GM20431 (cell line): ENCODE data around the gene GPR176.
"Not testable (repeated sequence)": the region's sequence is repeated elsewhere in the genome, so short reads cannot be mapped to it uniquely, and the experiment has no call there.

Experiments used
- in situ Hi-C: fragments of 300-500 bp; cut with MseI, MboI; formaldehyde crosslinking; loops from one replicate; pipeline ENCODE4 v1.15.0; 2020; ENCODE audit warnings: low sequenced_read_pairs; ENCODE audit not compliant: unreplicated experiment

Gene GPR176

DNA sequence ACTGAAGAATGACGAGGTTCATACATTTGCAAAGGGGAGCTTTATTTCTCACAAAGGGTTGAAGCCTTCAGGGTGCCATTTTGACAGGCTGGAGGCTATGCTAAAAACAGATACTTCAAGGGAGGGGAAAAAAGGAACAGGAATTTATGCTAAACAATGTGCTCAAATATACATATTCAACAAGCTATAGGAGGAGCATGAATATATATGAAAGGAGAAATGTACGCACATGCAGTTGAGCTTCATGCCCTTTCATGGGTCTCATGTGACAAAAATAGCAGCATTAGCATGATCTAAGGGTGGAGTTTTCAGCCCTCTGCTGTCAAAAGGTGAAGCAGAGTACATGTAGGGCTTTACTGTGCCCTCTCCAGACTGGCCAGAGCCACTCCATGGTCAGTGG lies 93.1 kb downstream of the GPR176 start:
- in situ Hi-C loops = no loop called here

DNA sequence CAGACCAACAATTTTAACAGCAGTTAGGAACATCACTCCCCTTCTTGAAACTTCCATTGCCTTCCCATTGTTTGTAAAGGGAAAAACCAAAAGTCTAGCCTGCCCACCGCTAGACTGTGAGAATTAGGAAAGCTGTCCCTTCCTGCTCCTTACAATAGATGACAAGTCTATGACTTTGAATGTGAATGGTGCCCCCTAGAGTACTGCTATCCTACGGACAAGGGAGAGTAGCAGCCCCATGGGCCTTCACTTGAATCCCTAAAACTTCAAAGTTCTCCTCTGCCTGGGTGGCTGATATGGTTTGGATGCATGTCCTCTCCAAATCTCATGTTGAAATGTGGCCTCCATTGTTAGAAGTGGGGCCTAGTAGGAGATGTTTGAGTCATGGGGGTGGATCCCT lies 96.4 kb downstream of the GPR176 start:
- in situ Hi-C loops = no loop called here

DNA sequence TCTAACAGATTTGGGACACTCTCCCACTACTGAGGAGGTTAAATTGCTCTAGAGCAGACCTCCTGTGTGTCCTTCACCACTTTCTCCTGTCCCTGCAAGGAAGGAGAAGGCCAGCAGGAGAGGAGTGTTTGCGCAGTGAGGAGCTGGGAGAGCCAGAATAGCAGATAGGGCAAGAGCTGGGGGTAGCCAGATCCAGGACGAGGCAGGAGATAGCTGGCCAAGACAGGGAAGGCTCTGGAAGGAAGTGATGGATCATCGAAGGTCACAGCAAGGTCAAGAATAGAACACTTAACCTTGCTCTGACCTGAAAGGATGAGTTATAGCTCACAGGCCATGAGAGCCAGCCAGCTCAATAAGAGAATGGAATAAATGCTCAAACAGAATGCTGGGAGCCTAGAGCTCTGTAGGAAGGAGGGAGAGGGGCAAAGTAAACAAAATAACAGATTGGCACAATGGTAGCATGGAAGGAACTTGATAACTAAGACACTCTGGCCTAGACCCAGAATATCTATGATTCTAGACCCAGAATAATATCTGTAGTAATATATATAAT lies 99.9 kb downstream of the GPR176 start:
- in situ Hi-C loops = no loop called here

DNA sequence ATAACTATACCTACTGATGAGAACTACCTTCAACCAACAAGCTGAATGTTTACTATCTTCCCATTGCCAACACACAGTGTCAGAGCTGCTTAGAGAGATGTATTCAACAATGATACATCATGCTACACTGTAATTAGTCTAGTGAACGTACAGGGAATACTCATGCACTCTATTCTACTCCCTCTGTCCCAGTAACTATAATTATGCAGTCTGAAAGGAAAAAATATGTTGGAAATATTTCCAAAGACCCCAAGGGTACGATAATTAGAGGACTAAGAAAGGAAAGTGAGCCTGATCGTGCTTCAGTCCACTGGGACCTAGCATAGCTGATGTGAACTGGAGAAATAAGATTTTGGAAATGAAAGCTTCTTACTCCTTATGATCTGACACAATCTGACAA lies 100.5 kb downstream of the GPR176 start:
- in situ Hi-C loops = no loop called here

DNA sequence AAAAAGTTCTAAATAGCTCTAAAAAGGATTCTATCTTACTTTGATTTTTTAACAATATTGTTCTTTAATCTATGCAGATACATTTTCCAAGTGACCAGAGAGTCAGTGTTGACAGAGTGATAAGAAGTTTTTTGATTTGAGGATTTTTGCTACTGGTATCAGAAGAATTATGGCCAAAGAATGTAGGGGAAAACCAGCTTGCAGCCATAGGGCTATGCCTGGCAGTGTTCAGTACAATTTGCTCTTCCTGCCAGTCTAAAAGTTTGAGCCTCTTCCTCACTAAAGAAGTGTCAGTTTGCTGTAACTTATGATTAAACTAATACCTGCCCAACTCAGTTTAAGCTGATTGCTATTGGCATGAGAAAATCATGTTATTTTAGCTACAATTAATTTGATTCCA lies 102.2 kb downstream of the GPR176 start:
- in situ Hi-C loops = no loop called here

DNA sequence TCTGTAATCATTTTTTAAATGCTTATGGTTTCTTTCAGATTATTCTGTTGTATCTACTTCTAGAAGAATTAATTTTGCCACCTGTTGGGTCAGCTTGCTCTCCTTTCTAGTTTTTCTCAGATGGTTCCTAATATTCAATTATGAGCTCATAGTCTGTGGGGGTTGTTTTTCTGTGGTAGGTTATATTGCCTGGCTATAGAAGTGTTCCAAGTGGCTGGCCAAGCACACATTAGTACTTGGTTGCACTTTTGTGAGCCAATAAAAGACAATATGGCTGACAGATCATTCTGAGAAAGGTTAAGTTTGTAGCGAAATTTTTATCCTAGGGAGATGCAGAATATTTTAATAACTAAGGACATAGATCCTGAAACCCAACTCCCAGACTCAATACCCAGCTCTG lies 105.6 kb downstream of the GPR176 start:
- in situ Hi-C loops = no loop called here

DNA sequence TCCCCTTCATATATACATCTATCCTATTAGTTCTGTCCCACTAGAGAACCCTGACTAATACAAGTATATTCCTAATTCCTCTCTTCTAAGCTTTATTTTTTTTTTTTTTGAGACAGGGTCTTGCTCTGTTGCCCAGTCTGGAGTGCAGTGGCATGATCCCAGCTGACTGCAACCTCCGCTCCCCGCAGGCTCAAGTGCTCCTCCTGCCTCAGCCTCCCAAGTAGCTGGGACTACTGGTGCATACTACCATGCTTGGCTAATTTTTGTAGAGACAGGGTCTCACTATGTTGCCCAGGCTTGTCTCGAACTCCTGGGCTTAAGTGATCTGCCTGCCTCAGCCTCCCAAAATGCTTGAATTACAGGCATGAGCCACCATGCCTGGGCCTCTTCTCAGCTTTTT lies 107.4 kb downstream of the GPR176 start:
- in situ Hi-C loops = not testable (repeated sequence)

DNA sequence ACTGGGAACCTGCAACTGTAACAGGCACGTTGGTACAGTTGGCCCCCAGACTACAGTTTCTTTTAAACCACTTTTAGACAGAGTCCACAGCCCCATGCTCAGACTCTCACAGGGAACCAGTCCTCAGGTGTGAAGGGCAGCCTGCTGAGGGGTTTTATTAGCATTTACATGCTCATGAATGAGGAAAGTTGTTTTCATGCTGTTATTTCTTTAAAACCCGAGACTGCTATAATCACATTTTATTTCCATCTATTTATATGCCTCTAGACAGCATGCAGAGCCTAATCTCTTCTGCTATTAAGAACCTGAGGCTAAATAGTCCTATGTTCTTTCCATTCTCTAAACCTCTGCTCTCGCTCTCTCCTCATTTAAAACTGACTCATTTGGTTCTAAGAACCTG lies 111.2 kb downstream of the GPR176 start:
- in situ Hi-C loops = no loop called here

DNA sequence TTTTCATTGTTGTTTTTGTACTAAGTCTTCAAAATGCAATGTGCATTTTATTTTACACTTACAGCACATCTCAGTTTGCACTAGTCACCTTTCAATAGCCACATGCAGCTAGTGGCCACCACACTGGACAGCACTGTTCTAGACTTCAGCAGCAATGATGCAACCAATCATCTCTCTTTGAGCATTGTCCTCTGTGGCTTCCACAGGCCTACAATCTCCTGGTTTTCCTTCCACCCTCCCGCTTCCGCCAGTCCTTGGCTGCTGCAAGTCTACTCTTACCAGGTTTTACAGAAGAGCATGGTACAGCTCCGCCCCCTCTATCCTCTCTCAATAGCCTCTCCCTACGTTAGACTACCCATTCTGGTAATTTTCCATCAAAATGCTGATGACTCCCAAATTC lies 112.3 kb downstream of the GPR176 start:
- in situ Hi-C loops = no loop called here

DNA sequence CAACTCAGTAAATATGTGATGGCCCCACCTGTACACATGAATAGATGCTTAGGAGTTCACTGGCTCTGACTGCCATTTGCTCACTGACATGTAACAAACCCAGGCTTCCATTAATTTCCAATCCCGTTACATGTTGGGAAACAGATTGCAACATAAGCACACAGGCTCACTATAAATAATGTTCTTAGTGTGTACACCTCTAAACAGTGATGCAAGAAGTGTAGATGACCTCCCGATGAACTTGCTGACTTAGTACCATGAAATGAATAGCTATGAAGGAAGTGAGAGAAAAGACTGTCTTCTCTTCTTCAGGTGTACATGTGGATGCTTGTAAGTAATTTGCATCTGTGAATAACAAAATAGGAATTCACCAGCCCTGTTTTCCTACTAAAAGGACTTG lies 116.0 kb downstream of the GPR176 start:
- in situ Hi-C loops = no loop called here

DNA sequence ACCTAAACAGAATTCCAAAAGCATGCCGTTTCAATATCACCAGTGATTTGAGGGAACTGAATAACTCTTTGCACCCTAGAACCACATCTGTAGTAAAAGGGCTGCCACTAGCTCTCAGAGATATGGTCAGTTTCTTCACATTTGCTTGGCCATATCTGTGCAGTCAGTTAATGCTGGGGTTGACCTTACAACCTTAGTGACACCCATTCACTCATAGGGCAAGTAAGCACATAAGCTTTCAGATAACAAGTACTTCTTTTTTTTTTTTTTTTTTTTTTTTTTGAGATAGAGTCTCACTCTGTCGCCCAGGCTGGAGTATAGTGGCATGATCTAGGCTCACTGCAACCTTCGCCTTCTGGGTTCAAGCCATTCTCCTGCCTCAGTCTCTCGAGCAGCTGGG lies 117.0 kb downstream of the GPR176 start:
- in situ Hi-C loops = no loop called here

DNA sequence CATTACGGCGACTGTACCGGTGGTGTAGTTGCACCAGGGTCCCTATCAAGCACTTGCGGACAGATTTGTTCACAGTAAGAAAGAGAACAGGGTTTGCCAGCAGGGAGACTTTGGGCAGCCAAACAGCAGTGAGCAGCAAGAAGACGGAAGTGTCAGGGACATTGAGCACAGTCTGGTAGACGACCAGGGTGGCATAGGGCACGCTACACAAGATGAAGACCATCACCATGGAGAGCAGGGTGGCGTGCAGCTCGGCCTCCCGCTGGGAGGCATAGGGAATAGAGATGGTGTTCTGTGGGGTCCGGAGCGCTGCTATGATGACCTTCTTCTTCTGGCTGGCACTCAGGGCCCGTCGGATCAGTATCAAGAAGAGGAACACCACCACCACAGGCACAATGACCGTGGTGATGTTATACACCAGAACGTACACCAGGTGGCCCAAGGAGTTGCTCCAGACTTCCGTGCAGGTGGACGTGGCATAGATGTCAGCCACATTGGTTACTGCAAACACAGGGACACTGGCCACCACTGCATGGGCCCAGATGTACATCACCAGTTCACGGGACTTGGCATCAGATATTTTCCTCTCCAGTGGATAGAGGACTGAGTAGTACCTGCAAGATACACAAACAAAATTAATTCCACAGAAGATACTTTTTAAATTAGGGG lies 118.3 kb downstream of the GPR176 start:
- in situ Hi-C loops = no loop called here

DNA sequence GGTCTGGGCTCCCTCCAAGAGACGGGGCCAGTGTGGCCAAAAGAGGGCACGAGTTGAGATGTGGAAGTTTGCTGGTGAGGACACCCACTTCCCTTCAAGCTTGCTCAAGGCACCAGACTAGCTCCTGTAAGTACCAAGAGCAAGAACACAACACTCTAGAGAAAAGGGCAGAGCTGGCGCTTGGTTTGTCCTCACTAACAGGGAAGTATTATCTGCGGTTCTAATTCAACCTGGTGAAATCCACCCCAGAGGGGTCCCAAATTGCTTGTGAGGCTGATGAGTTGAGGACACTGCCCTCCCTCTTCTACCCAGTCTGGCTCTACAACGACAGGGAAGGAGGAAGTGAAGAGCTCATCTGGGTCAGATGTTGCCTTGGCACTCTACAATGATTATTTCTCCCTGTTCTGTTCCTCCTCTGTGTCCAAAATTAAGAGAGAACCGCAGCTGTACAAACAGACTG lies 120.5 kb downstream of the GPR176 start:
- in situ Hi-C loops = loop anchor here (25.0 kb wide), 1 partner anchor 213 kb away; no protein-coding TSS in a partner anchor

DNA sequence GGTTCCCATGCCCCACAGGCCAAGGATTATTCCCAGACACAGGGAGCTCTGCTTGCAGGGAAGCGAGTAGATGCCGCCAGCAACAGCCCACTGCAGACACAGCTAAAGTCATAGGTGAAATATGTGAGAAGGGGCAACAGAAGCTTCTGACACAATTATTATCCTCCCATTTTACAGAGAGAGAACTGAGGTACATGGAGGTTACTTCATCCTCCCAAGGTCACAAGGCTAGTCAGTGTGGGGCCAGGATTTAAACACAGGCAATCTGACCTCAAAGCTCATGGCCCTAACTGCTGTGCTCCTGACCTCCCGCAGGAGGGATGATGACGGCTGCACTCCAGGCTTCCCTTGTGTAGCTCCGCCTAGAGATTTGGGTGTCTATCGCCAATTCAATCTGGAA lies 121.7 kb downstream of the GPR176 start:
- in situ Hi-C loops = loop anchor here (25.0 kb wide), 1 partner anchor 214 kb away; no protein-coding TSS in a partner anchor

DNA sequence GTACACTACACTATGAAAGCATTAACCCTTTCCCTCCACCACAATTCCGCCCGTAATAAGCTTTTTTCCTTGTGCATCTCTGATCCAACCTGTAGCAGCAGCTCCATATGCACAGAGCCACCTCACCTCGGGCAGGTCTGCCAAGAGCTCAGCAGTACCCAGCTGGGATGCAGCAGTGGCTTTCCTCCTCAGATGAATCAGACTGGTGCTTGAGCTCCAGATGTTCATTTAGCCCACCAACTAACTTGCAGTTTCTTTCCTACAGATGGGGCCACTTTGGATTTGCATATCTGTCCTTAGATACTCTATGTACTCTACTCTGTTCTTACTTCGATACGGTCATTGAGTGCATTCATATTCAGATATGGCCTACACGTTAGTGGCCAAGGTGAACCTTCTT lies 122.7 kb downstream of the GPR176 start:
- in situ Hi-C loops = loop anchor here (25.0 kb wide), 1 partner anchor 215 kb away; no protein-coding TSS in a partner anchor

DNA sequence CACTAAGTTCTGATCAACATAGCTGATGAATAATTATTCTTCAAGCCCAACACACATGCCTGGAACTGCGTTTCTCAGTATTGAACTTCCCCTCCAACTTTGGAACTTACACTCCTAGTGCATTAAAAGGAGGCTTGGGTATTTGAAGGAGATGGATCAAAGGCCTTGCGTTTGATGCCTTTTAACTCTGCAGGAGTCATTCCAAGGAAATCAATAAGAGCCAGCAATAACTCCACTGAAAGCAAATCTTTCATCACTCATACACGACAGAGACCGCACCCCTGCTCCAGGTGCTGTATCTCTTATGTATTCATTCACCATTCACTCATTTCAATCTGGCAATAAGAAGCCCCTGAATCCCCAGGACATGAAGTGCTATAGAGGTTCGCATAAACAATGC lies 123.5 kb downstream of the GPR176 start:
- in situ Hi-C loops = loop anchor here (25.0 kb wide), 1 partner anchor 216 kb away; no protein-coding TSS in a partner anchor

DNA sequence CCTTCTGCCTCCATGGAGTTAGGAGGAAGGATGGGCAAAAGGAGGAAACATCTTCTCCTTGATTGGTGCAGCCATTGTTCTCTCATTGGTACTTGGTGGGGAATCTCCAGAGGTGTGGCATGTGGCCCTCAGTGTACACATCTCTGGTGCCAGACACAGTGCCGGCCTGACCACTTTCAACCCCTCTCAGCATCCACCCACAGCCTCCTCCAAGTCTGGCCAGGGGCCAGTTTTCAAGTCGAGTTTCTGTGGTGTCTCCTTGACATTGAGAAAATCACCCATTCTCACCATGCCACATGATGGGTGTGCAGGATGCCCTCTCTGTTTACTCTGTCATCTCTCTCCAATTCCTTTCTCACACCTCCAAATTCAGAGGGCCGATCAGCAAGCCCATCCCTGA lies 124.6 kb downstream of the GPR176 start:
- in situ Hi-C loops = loop anchor here (25.0 kb wide), 1 partner anchor 217 kb away; no protein-coding TSS in a partner anchor

DNA sequence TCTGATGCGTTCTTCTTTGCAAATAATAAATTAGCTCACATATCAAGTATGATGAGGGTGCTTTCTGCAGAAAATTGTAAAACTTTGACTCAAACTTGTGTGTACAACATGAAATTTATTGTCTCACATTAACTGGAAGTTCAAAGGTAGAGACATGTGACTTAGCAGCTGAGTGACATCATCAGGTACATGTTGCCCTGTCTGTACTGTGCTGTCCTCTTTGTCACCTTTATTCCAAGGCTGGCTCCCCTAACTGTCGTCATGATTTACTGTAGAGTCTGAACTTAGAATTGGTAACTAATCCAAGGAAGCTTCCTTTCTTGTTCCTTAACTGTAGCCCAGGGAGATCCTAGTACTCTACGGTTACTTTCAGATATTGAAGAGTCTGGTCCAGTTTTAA lies 125.1 kb downstream of the GPR176 start:
- in situ Hi-C loops = loop anchor here (25.0 kb wide), 1 partner anchor 217 kb away; no protein-coding TSS in a partner anchor

DNA sequence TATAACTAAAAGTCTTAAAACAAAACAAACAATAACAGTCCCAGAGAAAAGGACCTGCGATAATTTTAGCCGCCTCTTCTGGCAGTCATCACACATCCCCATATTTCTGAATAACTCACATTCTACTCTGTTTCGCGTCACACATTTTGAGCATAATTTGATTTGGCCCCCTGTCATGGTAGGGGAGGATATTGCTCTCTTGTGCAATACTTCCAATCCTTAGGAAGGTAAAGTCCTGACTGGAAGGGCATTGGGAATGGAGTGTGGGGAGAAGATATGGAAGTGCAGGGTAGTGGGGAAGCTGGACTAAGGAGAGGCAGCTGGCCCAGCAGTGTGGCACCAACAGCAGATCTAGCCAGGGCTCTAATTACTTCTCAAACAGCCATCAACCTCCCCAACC lies 126.1 kb downstream of the GPR176 start:
- in situ Hi-C loops = loop anchor here (25.0 kb wide), 1 partner anchor 218 kb away; no protein-coding TSS in a partner anchor

DNA sequence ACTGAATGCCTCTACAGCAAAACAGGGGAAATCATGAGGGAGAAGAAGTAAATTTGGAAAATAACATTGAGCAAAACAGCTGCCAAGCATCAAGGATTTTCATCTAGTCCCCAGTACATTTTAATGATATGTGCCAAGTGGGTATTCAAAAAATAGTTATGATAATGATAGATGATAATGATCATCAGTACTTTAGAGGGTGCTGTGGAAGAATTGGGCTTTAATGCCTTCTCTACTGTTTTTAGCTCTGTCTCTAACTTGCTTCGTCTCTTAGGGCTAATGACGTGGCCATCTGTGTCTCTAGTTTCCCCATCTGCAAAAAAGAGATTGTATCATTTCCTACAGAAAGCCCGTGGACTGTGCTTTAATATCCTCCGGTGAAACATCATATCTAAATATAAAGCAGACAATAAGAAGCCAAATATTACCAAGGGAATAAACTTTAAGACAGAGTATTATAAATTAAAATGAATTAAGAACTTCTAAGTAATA lies 127.2 kb downstream of the GPR176 start:
- in situ Hi-C loops = loop anchor here (25.0 kb wide), 1 partner anchor 219 kb away; no protein-coding TSS in a partner anchor
